Measurements from ENCODE around the gene DLG2. TPM values are rescaled to one million over a fixed set of nuclear protein-coding genes. Genes with fewer than 3 reads are reported as not detected.

DLG2 gene
- total RNA-seq, 2 experiments from 2014 or later: 2.0 to 2.1 TPM

GRCh38 chr11:83784419-83784818, 1842.7 kb downstream of the DLG2 start:
- ChIA-PET CTCF (no interaction called here), POLR2A (no interaction called here)
- no peak for TF ChIP-seq CTCF (IDR thresholded peaks at IDR 0.05)
- no peaks in the 10 kb centered on the region for H3K9me3 Mint-ChIP-seq
- H3K27me3 ChIP-seq (ENCODE audit: control insufficient read depth in 1 of 2, insufficient read depth in 2 of 2, low read length in 2 of 2): no peaks in the 10 kb centered on the region
- H3K4me3 Mint-ChIP-seq: no peak overlapping the region
- H3K27ac ChIP-seq (ENCODE audit: low read depth in 1 of 2, low read length in 2 of 2): no peak overlapping the region
- intact Hi-C loops (cut with DNase I, micrococcal nuclease): no loop called here
- no peak overlapping the region for H3K27ac Mint-ChIP-seq
- H3K4me1 ChIP-seq (ENCODE audit: insufficient read depth, low read length): no peaks in the 10 kb centered on the region
- DNase-seq: no peak
- no peaks in the 10 kb centered on the region for H3K36me3 Mint-ChIP-seq (ENCODE audit: low read depth)
- no peak overlapping the region for H3K4me3 ChIP-seq (ENCODE audit: low read length)
- no peaks in the 10 kb centered on the region for H3K9me3 ChIP-seq (ENCODE audit: control insufficient read depth in 1 of 2, insufficient read depth in 1 of 2, low read length in 2 of 2)
- H3K4me1 Mint-ChIP-seq (ENCODE audit: low read depth): no peaks in the 10 kb centered on the region
- ATAC-seq (ENCODE audit: poor library complexity): no peak
- no peaks in the 10 kb centered on the region for H3K36me3 ChIP-seq (ENCODE audit: insufficient read depth, low read length)
- peaks cover 5% of the 10 kb centered on the region for H3K27me3 Mint-ChIP-seq

- Mint-ChIP-seq H3K9me3 (no peaks in the 10 kb centered on the region), H3K27ac (no peak overlapping the region), H3K36me3 (ENCODE audit: low read depth) (no peaks in the 10 kb centered on the region), H3K4me3 (no peak overlapping the region), H3K4me1 (ENCODE audit: low read depth) (no peaks in the 10 kb centered on the region), H3K27me3 (peaks cover 5% of the 10 kb centered on the region)
- ChIA-PET CTCF (no interaction called here), POLR2A (no interaction called here)
- no peak for TF ChIP-seq CTCF (IDR thresholded peaks at IDR 0.05)
- H3K9me3 ChIP-seq (ENCODE audit: control insufficient read depth in 1 of 2, insufficient read depth in 1 of 2, low read length in 2 of 2): no peaks in the 10 kb centered on the region
- H3K36me3 ChIP-seq (ENCODE audit: insufficient read depth, low read length): no peaks in the 10 kb centered on the region
- intact Hi-C loops (cut with DNase I, micrococcal nuclease): no loop called here
- H3K27me3 ChIP-seq (ENCODE audit: control insufficient read depth in 1 of 2, insufficient read depth in 2 of 2, low read length in 2 of 2): no peaks in the 10 kb centered on the region
- ATAC-seq (ENCODE audit: poor library complexity) (no peak), DNase-seq (no peak)
- no peak overlapping the region for H3K4me3 ChIP-seq (ENCODE audit: low read length)
- no peak overlapping the region for H3K27ac ChIP-seq (ENCODE audit: low read depth in 1 of 2, low read length in 2 of 2)
- no peaks in the 10 kb centered on the region for H3K4me1 ChIP-seq (ENCODE audit: insufficient read depth, low read length)
Observed at GRCh38 chr11:83782329-83782728, 1844.8 kb downstream of the DLG2 start.

- no peaks in the 10 kb centered on the region for H3K4me1 Mint-ChIP-seq (ENCODE audit: low read depth)
- no peaks in the 10 kb centered on the region for H3K4me1 ChIP-seq (ENCODE audit: insufficient read depth, low read length)
- no peaks in the 10 kb centered on the region for H3K27me3 ChIP-seq (ENCODE audit: control insufficient read depth in 1 of 2, insufficient read depth in 2 of 2, low read length in 2 of 2)
- no peak overlapping the region for H3K4me3 ChIP-seq (ENCODE audit: low read length)
- TF ChIP-seq CTCF (IDR thresholded peaks at IDR 0.05): no peak
- intact Hi-C loops (cut with DNase I, micrococcal nuclease): no loop called here
- H3K9me3 ChIP-seq (ENCODE audit: control insufficient read depth in 1 of 2, insufficient read depth in 1 of 2, low read length in 2 of 2): no peaks in the 10 kb centered on the region
- ATAC-seq (ENCODE audit: poor library complexity) (no peak), DNase-seq (no peak)
- no peak overlapping the region for H3K27ac ChIP-seq (ENCODE audit: low read depth in 1 of 2, low read length in 2 of 2)
- no peaks in the 10 kb centered on the region for H3K36me3 ChIP-seq (ENCODE audit: insufficient read depth, low read length)
- H3K27ac Mint-ChIP-seq: no peak overlapping the region
- H3K4me3 Mint-ChIP-seq: no peak overlapping the region
- ChIA-PET POLR2A (no interaction called here), CTCF (no interaction called here)
- H3K36me3 Mint-ChIP-seq (ENCODE audit: low read depth): no peaks in the 10 kb centered on the region
- H3K27me3 Mint-ChIP-seq: peaks cover 10% of the 10 kb centered on the region
- no peaks in the 10 kb centered on the region for H3K9me3 Mint-ChIP-seq
Observed at GRCh38 chr11:83779876-83780275, 1847.3 kb downstream of the DLG2 start.
